OCI-LY7 (cell line): ENCODE results near the gene MT2A. TPM values are rescaled to one million over a fixed set of nuclear protein-coding genes. Genes with fewer than 3 reads are reported as not detected.

Source experiments
- BruUV-seq: library from RNA; stranded (reverse); fragments of 400-500 nt; replicated peaks from 2 replicates; lab custom pipeline; 2021; lab: Mats Ljungman, UMichigan
- CTCF ChIA-PET: fragments of 300-600 bp; sonication (Branson Sonifier 250); formaldehyde crosslinking; loops from one replicate; lab custom pipeline; 2022; ENCODE audit warnings: antibody characterized with exemption; ENCODE audit not compliant: unreplicated experiment; lab: Charles Lee
- POLR2A ChIA-PET: fragments of 300-600 bp; sonication (Branson Sonifier 250); formaldehyde crosslinking; loops from one replicate; lab custom pipeline; 2022; ENCODE audit warnings: antibody characterized with exemption; lab: Charles Lee
- DNase-seq: peaks from one replicate; pipeline ENCODE4 v3.0.0-alpha.2; 2015; ENCODE audit warnings: low spot score
- H2AFZ ChIP-seq: fragments of 200-600 bp; sonication (generic), shearing (Covaris generic); 2 replicates; pipeline ENCODE4 v1.6.1; 2014; ENCODE audit warnings: mild to moderate bottlenecking, antibody characterized with exemption, low read length, moderate library complexity
- H3K27ac ChIP-seq: fragments of 200-600 bp; sonication (generic); 2 replicates; pipeline ENCODE4 v1.5.1; 2014; ENCODE audit warnings: mixed run types, low read depth, mild to moderate bottlenecking, moderate library complexity, low read length, inconsistent platforms; ENCODE audit not compliant: poor library complexity, severe bottlenecking
- H3K36me3 ChIP-seq: fragments of 200-600 bp; sonication (generic); 2 replicates; pipeline ENCODE4 v1.6.1; 2014; ENCODE audit warnings: mild to moderate bottlenecking, antibody characterized with exemption, low read length, moderate library complexity, mixed read lengths; ENCODE audit not compliant: insufficient read depth
- H3K4me1 ChIP-seq: fragments of 200-600 bp; sonication (generic); 2 replicates; pipeline ENCODE4 v1.5.1; 2014; ENCODE audit warnings: mild to moderate bottlenecking, low read length; ENCODE audit not compliant: insufficient read depth, poor library complexity, severe bottlenecking
- H3K4me2 ChIP-seq: fragments of 200-600 bp; sonication (generic); 2 replicates; pipeline ENCODE4 v1.6.1; 2014; ENCODE audit warnings: mild to moderate bottlenecking, low read length
- H3K4me3 ChIP-seq: fragments of 200-600 bp; sonication (generic); 2 replicates; pipeline ENCODE4 v1.5.1; 2014; ENCODE audit warnings: mild to moderate bottlenecking, low read depth, low read length; ENCODE audit not compliant: poor library complexity, severe bottlenecking
- H3K79me2 ChIP-seq: fragments of 200-600 bp; sonication (generic); 2 replicates; pipeline ENCODE4 v1.6.1; 2016; ENCODE audit warnings: low read depth, mild to moderate bottlenecking, low read length, moderate library complexity, mixed read lengths; ENCODE audit not compliant: insufficient read depth
- H3K9me2 ChIP-seq: fragments of 200-600 bp; sonication (generic); 2 replicates; pipeline ENCODE4 v1.6.1; 2016; ENCODE audit warnings: mild to moderate bottlenecking, low read length, mixed read lengths; ENCODE audit not compliant: insufficient read depth
- H3K9me3 ChIP-seq: fragments of 200-600 bp; sonication (generic); 2 replicates; pipeline ENCODE4 v1.6.1; 2014; ENCODE audit warnings: mild to moderate bottlenecking, mixed run types, low read length, mixed read lengths
- H4K20me1 ChIP-seq: fragments of 200-600 bp; sonication (generic); 2 replicates; pipeline ENCODE4 v1.6.1; 2014; ENCODE audit warnings: mild to moderate bottlenecking, antibody characterized with exemption, low read length, moderate library complexity, mixed read lengths; ENCODE audit not compliant: insufficient read depth
- EZH2phosphoT487 ChIP-seq: fragments of 200-600 bp; sonication (generic); IDR thresholded peaks from 2 replicates; pipeline ENCODE4 v1.6.1; 2018; ENCODE audit warnings: low read depth, borderline replicate concordance, mild to moderate bottlenecking, mixed run types, antibody characterized with exemption, low read length, moderate library complexity, mixed read lengths
- intact Hi-C: fragments of 100-400 bp; cut with micrococcal nuclease; formaldehyde crosslinking; loops from one replicate; pipeline ENCODE4 v1.10.0; 2022; ENCODE audit not compliant: unreplicated experiment
- total RNA-seq, 2 experiments: library from RNA; depleted of rRNA in 1 of 2; stranded (reverse); fragments of >200 nt in 1 of 2; shearing (Covaris generic) in 1 of 2; gene quantifications; 2 replicates each; pipeline ENCODE4 v1.2.3, GENCODE V29; 2014 to 2022
- TF ChIP-seq, protein P1 (sequence below): fragments of 200-600 bp; sonication (generic); conservative IDR thresholded peaks from 2 replicates; pipeline ENCODE4 v1.5.1; 2014; ENCODE audit warnings: mild to moderate bottlenecking, antibody characterized with exemption, low read length, moderate library complexity, mixed read lengths

Gene MT2A
- total RNA-seq, 2 experiments from 2014 or later = 9.3 to 27.2 TPM

DNA sequence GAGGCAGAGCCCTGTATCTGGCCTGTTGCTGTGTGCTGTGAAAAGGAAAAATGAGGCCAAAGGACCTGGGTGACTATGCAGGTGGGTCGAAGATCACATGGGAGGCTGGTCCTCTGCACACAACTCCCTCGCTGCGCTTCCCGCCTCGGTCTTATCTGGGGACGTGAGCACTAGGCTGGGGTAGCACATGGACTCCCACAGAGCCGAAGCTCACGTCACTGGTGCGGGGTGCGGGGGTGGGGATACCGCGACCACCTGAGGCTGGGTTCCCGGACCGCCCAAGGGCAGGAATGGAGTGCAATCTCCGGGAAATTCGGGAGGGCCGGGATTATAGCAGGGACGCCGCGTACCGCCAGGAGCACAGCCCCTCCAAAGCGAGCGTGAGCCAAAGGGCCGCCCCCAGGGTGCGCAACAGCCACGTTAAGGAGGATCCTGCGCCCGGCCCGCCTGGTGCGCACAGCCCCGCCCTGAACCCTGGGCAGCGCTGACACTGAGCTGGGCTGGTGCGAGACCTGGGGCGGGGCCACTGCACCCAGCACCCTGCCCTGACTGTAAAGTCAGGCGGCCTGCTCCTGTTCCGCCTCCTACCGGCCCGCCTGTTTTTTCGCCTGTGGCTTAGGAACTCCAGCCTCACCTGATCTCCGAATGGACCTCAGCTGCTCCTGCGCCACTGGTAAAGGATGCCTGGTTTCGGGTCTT lies 34.8 kb downstream of the MT2A start:
- no peak for DNase-seq
- BruUV-seq = no TSS peak
- Histone ChIP-seq H4K20me1 (no peaks in the 10 kb centered on the region), H3K4me3 (no peak overlapping the region), H3K4me1 (no peaks in the 10 kb centered on the region), H2AFZ (no peak overlapping the region), H3K27ac (no peak overlapping the region), H3K9me3 (no peaks in the 10 kb centered on the region), H3K4me2 (no peak overlapping the region), H3K79me2 (no peaks in the 10 kb centered on the region), H3K36me3 (no peaks in the 10 kb centered on the region), H3K9me2 (no peaks in the 10 kb centered on the region)
- POLR2A ChIA-PET = interaction anchor here (0.5 to 0.6 kb wide), 2 partner anchors 105 to 138 kb away, joined by 3 read pairs; no protein-coding TSS in a partner anchor
- CTCF ChIA-PET = no interaction called here
- TF ChIP-seq, protein P1, sequence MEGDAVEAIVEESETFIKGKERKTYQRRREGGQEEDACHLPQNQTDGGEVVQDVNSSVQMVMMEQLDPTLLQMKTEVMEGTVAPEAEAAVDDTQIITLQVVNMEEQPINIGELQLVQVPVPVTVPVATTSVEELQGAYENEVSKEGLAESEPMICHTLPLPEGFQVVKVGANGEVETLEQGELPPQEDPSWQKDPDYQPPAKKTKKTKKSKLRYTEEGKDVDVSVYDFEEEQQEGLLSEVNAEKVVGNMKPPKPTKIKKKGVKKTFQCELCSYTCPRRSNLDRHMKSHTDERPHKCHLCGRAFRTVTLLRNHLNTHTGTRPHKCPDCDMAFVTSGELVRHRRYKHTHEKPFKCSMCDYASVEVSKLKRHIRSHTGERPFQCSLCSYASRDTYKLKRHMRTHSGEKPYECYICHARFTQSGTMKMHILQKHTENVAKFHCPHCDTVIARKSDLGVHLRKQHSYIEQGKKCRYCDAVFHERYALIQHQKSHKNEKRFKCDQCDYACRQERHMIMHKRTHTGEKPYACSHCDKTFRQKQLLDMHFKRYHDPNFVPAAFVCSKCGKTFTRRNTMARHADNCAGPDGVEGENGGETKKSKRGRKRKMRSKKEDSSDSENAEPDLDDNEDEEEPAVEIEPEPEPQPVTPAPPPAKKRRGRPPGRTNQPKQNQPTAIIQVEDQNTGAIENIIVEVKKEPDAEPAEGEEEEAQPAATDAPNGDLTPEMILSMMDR = no peak
- TF ChIP-seq EZH2phosphoT487 = no peak
- intact Hi-C loops = no loop called here

DNA sequence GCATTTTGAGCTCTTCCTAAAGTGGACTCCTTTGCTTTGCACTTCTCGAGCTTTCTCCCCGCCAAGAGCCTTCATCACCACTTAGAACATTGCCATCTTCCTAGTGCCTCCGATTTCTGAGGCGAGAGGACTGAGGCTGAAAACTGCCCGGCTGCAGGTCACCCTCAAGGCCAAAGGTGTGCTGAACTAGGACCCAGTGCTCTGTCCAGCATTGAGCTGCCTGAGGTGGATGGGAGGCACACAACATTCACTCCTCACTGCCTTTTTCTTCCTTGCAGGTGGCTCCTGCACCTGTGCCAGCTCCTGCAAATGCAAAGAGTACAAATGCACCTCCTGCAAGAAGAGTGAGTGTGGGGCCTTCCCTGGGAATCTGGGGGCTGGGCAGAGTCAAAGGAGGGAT lies 35.4 kb downstream of the MT2A start:
- ChIA-PET POLR2A (interaction anchor here (0.6 kb wide), 1 partner anchor 138 kb away, joined by 3 read pairs; no protein-coding TSS in a partner anchor), CTCF (no interaction called here)
- Histone ChIP-seq H3K4me3 (no peak overlapping the region), H3K79me2 (no peaks in the 10 kb centered on the region), H3K27ac (no peak overlapping the region), H3K4me2 (no peak overlapping the region), H3K36me3 (no peaks in the 10 kb centered on the region), H2AFZ (no peak overlapping the region), H3K9me2 (no peaks in the 10 kb centered on the region), H3K4me1 (no peaks in the 10 kb centered on the region), H4K20me1 (no peaks in the 10 kb centered on the region), H3K9me3 (no peaks in the 10 kb centered on the region)
- BruUV-seq = no TSS peak
- DNase-seq = no peak
- TF ChIP-seq, protein P1 = no peak
- no peak for TF ChIP-seq EZH2phosphoT487
- intact Hi-C loops = no loop called here

DNA sequence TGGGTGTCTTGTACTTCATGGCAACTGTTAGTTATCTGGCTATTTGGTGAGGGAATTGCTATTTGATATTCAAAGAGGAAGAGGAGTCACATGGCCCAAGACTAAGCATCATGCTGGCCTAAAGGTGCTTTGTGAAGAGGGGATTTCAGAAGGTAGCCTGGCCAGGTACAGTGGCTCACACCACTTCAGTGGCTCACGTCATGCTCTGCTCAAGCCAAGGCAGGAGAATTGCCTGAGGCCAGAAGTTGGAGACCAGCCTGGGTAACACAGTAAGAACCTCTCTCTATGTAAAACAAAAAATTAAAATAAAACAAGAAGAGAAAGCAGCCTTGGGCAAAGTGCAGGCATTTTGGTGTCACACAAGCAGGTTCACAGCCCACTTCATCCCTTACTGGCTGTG lies 36.9 kb downstream of the MT2A start:
- Histone ChIP-seq H3K36me3 (no peaks in the 10 kb centered on the region), H3K79me2 (no peaks in the 10 kb centered on the region), H3K9me3 (no peaks in the 10 kb centered on the region), H3K27ac (no peak overlapping the region), H3K4me1 (no peaks in the 10 kb centered on the region), H3K4me2 (no peak overlapping the region), H4K20me1 (no peaks in the 10 kb centered on the region), H2AFZ (no peak overlapping the region), H3K9me2 (no peaks in the 10 kb centered on the region), H3K4me3 (no peak overlapping the region)
- CTCF ChIA-PET = no interaction called here
- no peak for DNase-seq
- no peak for TF ChIP-seq EZH2phosphoT487
- TF ChIP-seq, protein P1 = no peak
- POLR2A ChIA-PET = no interaction called here
- intact Hi-C loops = no loop called here
- no TSS peak for BruUV-seq
